RPMI8226 (cell line): Measurements from ENCODE around the gene MYO18B.

ENCODE experiments used
- DNase-seq: peaks from one replicate; pipeline ENCODE4 v3.0.0-alpha.2; 2015

MYO18B gene

DNA sequence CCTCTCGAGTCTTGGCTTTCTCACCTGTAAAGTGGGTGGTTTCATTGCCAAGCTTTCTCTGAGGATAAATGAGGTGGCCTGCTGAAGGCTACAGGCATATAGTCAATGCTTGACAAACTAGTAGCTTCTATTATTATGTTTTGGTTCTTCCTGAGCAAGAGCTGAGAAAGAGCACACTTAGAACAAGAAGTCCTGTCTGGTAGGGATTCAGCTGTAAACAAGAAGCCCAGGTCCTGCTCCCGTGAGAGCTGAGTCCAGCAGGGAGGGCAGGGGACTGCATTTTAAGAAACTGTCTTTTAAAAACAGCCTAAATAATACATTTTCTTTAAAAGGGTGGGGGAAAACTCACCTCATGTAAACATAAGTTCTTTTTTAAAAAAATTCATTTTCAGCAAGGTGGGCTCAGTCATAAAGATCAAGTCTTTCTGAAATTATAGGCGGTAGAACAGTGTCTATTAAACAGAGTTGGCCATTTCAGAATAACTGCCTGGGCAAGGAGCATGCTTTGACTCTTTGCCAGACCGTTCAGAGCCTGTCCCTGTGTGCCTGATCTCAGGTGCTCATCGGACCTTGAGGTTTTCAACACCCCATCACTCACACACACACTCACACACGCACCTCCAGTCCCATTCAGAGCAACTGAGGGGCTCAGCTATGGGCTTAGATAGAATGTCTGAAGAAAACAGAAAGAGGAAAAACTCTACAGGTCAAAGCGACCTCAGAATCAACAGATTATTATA, 29.2 kb upstream of the MYO18B start:
- no peak for DNase-seq

DNA sequence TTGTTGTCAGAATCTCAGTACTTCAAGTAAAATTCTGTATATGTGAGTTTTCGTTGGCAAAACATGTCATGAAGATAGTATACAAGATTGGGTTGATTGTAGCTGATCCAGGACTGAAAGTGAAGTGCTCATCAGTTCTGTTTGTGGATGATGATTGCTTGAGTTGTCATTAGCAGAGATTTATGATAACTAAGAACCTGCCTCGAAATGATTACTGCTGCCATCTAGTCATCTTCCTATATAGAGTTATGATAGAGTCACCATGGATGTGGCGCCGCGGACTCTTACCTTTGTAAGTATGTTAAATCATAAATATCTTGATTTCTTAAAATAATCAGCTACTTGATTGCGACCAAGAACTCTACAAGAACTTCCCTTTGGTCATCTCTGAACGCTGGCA, 27.9 kb upstream of the MYO18B start:
- no peak for DNase-seq

DNA sequence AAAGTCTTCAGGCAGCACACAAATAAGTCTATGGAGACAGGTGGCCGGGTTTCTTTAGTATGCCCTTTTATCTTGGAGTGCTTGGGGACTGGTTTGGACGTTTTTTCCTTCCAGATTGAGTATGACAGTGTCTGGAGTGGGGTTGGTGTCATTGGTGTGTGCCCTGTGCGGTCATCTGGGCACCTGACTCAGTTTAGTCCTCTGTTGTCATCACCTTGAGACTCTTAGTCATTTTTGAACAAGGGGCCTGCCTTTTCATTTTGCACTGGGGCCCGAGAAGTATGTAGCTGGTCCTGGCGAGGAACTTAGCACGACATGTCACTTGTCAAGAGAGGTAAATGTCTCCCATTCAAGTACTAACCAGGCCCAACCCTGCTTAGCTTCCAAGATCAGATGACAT, 27.2 kb upstream of the MYO18B start:
- no peak for DNase-seq

DNA sequence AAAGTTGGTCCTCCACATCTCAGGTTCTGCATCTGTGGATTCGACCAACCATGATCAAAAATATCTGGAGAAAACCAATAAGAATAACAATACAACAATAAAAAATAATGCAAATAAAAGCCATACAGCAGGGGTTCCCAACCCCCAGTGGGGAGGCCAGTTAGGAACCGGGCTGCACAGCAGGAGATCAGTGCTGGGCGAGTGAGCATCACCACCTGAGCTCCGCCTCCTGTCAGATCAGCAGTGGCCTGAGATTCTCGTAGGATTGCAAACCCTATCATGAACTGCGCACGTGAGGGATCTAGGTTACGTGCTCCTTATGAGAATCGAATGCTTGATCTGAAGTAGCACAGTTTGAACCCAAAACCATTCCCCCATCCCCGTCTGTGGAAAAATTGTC, 25.4 kb upstream of the MYO18B start:
- DNase-seq, result no peak

DNA sequence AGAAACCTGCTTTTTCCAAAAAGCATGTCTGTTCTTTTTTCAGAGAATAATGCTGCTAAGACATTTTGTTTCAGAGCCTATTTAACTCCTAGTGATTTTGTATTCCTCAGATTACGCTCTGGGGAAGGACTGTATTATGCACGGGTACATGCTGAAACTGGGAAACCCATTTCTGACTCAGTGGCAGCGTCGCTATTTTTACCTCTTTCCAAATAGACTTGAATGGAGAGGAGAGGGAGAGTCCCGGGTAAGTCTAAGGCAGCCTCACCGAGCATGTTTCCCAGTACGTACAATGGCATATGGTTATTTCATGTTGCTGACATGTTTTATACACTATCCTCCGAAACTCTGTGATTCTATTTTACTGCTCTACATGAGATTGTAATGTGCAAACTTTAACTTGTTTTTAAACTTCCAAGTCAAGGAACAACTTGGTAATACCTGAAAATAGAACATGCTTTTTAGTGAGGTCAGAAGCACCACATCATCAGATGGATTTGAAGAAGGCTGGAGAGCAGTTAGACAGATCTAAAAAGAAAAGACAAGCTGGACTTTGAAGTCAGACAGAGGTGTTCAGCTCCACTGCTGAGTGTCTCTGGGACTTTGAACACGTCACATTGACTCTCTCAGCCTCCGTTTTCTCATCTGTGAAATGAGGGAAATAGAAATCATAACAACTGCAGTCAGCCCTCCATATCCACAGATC, 23.7 kb upstream of the MYO18B start:
- no peak for DNase-seq

DNA sequence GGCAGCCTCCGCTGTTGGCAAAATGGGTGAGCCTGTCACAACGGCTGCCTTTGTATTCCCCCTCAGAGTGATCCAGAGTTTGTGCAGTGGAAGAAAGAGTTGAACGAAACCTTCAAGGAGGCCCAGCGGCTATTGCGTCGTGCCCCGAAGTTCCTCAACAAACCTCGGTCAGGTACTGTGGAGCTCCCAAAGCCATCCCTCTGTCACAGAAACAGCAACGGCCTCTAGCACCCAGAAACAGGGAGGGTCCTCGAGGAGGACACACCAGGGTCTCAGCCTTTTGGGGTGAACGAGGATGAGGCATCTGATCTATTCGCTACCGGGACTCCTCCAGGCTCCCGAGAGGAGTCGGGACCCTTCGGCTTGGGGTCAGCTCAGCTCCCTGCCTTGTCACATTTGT, 19.8 kb upstream of the MYO18B start:
- DNase-seq, result no peak

DNA sequence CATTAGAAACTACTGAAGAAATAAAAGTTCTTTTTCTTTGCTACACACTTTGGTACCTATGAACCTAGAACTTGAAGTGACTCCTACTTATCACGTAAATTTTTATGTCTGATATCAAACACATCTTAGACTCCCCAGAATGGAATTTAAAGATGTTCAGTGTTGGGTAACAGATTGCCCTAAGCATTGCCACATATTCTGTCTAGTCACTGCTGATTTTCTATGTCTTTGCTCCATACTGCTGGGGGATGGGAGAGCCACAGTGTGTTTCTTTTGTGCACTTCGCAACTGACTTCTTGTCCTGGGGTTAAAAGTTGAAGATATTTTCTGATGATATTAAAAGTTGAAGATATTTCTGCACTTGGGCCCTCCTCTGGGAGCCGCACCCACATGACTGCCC, 19.4 kb upstream of the MYO18B start:
- no peak for DNase-seq

DNA sequence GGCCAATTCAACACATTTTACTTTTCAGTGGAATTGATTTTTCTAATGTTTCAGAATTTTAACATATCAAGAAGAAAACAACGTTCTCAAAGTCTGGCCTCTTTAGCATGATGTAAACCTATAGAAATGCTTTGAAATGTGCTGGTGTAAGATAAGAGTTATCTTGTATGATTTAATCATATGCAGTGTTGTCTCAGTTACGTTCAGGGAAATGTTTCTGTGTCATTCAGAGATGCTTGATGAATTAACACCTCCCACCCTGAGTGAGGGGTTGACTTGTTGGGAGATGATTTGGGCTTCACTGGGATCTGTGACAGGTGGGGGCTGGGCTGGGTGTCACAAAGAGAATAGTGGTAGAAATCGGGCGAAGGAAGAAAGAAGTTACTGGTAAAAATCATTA, 15.7 kb upstream of the MYO18B start:
- DNase-seq, result no peak

DNA sequence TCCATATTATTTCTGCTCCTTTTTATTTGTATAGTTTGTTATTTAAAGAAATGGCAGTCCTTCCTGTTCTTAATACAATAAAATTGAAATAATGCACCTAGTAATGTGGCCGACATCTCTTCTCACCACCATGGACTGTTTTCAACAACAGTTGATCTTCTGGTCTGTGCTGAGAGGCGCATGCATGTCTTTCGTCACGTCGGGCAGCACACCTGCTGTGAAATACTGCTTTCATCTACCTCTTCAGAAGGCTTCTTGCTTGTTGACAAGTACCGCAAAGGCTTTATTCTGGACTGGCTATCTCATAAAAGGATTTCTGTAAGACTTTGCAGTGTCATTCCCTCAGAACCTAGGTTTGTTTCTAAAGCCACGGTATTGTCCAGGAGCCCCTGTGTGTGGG, 13.9 kb upstream of the MYO18B start:
- no peak for DNase-seq

DNA sequence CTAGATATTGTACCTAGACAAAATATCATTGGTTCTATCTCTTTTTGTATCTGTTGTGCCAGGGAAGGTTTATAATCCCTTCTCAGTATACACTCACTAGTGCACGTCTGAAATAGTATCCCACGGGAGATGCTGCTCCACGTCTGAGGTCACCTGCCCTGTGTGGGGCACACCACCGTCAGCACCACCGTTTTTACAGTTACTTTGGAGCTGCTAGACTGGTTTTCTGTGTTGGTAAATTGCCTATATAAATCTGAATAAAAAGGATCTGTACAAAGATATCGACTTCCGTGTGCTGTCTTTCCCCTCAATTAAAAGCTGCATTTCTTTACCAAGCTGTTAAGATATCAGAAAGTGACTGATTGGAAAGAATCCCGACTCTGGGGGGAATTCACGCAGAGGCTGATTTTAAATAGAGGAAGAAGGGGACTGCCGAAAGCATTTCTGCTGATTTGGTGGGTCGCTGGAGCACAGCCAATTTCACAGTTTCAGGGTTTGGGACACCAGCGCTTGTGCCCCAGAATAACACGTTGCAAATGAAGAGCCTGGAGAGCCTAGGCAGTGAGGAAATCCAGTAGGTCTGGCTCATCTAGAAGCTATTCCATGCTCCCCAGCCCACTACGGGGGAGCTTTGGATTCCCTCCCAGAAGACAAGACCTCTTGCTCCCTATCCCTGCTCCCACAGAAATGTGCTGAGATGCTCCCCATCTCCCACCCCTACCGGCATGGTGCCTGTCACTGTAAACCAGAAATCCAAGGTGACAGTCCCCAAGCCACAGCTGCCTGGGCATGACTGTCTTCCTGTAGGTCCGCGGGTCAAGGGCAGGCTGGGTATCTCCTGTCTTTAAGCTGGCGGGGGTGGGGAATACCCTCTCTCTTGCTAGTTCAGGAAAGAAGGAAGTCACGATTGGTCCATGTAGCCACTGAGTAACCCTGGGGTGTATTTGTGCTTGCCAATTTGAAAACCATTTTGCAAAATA, 12.7 kb upstream of the MYO18B start:
- DNase-seq, result no peak

DNA sequence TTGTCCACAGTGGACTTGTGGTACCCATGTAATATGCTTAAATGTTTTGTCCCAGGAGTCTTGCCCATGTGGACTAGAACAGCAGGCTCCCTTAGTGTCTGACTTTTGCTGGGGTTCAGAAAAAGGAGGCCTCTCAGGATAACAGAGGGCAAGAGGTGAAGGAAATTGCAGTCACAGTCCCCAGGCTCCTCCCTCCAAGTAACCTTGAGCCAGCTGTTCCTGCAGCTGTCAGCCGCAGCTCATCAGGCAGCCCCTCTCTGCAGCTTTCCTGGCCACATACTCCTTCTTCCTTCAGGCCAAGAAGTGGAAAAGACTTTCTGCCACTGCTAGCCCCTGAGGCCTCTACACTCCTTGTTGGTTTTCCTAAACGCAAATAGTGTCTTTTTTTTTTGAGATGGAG, 6.3 kb upstream of the MYO18B start:
- DNase-seq, result no peak

DNA sequence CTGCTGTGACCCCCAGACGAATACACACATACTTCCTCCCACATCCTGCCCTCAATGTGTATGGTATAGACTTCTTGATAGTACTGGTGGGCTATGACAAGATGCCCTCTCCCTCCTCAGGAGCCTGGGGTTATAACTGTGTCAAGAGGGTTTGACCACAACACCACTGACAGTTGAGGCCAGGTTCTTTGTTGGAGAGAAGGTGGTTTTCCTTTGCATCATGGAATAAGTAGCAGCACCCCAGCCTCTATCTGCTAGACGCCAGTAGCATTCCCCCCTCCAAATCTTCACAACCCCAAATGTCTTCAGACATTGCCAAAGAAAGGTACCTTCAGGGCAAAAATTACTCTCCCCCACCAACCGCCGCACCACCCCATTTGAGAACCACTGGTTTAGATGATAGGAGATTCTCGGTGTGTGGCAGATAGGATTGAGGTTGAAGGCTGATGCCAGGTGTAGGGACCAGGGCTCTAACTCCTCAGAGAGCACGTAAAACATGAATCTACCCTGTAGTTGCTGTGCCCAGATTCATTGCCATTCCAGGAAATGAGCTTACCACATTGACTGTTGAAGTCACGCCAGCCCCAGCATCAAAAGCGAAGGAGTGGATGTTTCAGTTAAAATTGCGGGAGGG, 5.5 kb upstream of the MYO18B start:
- no peak for DNase-seq

DNA sequence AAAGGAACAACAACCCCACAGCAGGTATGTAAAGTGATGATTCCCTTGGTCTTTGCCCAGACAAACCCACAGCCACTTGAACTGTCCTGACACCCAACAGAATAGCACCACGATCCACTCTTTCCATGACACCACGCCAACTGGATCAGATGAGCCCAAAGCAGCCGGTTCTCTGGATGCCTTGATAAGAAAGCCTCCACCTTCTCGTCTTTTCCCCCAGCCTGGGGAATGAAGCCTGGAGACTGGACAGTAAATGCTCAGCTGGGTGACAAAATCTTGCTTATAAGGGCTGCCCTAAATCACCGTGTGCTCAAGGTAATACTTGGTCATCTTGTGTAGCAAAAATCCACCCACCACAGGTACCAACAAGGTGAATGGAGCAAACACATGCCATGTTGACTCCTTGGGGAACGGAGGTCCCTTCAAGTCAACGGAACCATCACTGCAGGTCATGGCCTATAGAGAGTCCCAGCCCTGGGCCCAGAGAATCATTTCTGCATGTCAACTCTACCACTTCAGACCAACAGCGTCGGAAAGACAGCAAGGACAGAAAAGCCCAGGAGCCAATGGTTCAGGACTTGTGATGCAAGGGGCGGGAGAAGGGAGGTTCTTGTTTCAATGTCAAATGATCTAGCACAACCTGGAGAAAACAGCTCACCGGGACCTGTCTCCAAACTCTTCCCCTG, 2.2 kb upstream of the MYO18B start:
- DNase-seq, result no peak

DNA sequence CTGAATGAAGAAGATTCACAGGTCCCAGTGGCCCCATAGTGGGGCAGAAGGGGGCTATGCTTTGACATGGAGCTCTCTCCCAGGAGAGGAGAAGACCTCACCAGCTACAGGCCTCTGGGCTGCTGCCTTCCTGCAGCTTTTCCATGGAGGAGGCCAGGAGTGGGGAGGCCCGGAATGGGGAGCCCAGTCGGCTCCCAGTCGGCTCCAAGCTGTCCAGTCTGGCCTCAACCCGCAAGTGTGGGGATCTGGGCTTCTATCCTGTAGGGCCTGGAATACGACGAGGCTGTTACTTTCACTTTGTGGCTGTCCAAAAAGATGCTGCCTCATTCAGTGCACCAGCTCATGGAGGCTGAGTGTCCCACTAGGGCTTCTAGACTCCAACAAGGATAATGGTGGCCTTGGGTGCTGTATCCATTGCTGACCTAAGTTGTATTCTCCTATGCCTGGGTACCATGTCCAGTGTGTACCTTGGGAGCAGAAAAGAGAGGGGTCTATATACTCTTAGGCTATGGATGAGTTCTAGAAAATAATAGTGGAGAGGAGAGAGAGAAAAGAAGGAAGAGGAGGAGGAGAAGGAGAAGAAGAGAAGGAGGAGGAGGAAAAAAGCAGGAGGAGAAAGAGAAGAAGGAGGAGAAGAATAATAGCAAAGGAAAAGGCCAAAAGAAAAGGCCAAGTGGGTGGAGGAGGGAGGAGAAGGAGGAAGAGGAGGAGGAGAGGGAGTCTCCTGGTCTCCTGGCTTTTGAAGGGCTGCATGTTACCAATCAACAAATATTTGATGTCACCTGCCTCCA, 1.1 kb downstream of the MYO18B start:
- no peak for DNase-seq

DNA sequence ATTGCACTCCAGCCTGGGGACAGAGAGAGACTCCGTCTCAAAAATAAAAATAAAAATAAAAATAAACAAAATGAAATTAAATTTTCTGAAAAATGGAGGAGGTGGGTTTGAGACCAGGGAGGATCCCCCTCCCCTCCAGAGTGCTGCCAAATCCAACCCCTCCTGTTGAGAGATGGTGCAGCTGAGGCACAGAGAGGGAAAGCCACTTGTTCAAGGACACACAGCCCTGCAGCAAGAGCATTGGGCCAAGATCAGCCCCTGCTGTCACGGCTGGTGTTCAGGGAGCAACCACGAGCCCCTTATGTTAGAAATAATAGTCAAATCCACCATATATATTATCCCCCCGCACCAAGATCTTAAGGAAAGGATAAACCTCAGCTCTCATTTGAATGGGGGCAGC, 2.7 kb downstream of the MYO18B start:
- DNase-seq, result no peak

DNA sequence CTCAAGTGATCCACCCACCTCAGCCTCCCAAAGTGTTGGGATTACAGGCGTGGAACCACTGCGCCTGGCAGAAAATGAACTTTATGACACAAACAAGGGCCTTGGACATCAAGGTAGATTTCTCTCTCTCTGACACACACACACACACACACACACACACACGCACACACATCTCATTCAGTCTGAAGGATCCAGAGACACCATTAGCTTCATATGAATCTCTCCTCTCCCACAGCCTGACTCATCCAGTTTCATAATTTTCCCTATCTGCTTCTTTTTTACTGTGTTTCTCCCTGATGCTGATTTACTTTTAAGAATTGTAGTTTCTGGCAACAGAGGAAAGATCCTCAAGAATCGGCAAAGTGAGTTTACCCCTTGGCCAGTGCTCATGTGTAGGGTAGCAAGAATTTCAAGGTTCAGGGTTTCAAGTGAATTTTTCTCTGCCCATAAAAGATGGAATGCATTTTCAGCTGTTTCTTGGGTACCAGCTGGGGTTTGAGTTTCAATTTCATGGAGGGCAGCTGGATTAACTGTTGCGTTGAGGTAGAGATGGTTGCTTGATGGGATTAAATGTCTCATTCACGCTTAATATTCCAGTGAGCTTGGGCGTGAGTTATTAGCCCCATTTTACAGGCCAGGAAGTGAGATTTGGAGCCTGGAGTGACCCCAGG, 3.5 kb downstream of the MYO18B start:
- no peak for DNase-seq

DNA sequence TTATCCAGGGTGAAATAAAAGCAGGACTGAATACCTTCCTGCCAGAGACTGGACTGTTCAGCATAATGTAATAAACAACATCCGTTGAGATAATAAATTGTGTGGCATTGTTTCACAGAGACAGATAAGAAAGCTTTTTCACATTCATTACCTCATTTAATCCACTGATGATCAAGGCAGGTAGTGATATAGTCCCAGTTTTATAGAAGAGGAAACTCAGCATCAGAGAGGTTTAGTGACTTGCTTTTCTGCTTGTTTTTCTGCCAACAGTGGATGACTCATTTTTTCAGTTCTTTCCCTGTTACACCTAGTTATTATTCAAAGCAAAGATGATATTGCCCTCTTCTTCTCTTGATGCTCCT, 4.0 kb downstream of the MYO18B start:
- DNase-seq, result no peak

DNA sequence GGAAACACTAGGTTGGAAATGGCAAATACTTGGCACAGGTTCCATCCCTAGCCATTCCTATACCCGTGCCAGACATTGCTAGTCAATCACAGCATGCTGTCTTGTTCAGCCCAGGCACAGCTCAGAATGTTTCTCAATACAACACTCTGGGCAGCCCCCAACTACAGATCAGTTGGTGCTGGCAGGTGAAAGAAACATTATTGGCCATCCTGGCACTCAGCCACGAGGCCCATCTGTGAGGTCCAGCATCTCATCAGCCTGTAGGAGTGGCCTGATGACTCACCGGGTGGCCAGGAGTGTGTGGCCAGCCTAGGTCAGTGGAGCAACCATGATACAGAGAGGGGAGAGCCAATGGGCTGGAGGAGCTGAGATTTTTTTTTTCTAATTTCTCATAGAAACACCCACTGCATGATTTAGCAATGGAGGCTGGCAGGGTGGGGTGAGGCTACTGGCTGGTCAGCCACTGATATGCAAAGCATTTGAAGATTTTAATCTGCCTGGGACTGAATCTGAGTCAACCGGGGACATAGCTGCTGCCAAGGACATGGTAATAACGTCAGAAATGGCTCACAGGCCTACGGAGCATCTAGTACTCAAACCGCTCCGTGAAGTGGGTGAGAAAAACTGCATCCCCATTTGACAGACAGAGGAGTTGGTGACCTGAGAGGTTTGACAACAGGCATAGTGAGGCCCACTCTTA, 5.4 kb downstream of the MYO18B start:
- DNase-seq, result no peak

DNA sequence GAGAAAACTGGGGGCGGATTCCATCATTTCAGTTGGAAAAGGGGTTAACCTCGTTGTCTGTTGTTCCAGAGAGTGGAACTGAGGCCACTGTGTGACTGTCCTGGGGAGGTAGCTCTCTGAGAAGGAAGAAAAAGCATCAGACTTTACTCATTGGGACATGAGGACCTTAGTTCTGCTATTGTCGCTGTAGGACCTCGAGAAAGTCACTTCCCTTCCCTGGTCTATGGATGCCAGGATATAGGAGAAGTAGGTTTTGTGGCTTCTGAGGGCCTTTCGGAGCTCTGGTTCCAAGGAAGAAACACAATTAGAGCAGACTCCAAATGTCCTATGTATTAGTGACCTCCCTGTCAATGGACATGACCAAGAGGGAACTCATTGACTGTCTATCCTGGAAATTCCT, 6.2 kb downstream of the MYO18B start:
- DNase-seq, result no peak

DNA sequence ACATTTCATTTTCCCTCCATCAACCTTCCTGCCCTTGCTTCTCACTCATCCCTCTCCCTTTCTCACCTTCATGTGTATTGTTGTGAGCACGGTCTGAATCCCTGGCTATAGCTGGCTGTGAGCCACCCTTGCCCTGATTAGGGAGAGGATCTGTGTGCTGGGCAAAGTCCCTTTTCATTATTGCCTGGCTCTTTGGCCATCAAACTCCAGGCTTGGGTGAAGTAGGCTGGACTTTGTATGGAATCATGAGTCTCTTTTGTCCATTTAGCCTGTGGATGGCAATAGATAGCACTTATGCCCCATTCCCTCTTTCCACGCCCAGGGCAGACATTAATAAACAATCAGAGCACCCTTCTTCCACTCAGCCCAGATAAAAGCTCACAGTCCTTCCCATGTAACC, 6.7 kb downstream of the MYO18B start:
- DNase-seq, result no peak
